Left kidney (tissue), 2 donors: ENCODE measurements around the gene GSTM4. TPM values are rescaled to one million over a fixed set of nuclear protein-coding genes. Genes with fewer than 3 reads are reported as not detected.
"Not testable (repeated sequence)": the region's sequence is repeated elsewhere in the genome, so short reads cannot be mapped to it uniquely, and the experiment has no call there.

Experiments used
- DNase-seq: peaks from one replicate; pipeline ENCODE4 v3.0.0-alpha.2; 2013
- polyA plus RNA-seq: library from polyadenylated mRNA; unstranded; fragments of 120-200 nt; gene quantifications from one replicate; pipeline ENCODE4 v1.2.1, GENCODE V29; 2013; ENCODE audit not compliant: insufficient read length

Gene GSTM4
- polyA plus RNA-seq, 1 donor = 73.1 TPM

DNA sequence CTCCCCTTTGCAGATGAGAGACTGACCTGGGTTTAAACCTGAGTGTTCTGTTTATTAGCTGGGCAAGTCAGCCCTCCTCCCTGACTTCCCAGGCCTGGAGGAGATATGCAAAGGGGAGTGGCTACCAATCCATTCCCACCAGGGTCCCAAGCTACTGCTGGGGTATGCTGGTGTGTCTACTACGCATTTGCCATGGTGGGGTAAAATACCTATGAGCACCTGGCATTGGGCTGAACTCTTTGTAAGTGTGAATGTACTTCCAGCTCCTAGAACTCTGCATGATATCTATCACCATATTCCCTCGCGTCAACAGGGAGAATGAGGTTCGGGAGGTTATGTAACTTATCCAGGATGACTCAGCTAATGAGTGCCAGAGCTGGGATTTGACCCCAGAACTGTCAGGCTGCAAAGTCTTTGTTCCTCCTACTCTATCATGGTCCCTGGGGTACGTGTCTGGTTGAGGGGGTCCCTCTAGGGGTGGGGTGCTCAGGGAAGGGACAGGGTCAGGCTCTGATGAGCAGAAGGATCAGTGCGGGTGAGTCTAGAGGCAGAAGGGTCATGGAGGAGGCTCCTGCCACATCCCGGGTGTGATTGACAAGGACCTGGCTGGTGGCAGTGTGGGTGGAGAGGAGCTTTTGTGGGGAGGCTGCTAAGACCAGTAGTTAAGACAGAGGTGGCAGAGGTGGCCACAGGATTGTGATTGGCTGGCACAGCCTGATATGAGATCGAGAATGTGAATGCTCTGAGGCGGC lies 19.5 kb upstream of the GSTM4 start:
- DNase-seq = no peak

DNA sequence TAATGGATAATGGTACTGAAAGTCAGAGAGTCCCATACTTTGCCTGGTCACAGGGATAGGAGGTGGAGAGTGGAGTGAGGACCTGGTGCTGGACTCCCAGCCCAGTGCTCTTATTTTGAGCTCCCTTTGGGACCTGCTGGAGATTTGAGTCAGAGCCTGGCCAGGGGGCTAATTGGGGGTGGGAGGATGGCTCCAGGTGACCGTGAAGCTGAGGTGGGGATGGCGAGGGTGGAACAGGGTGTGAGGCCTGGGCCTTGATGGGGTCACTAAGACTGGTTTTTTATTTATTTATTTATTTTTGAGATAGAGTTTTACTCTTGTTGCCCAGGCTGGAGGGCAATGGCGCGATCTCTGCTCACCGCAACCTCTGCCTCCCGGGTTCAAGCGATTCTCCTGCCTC lies 18.5 kb upstream of the GSTM4 start:
- DNase-seq = no peak

DNA sequence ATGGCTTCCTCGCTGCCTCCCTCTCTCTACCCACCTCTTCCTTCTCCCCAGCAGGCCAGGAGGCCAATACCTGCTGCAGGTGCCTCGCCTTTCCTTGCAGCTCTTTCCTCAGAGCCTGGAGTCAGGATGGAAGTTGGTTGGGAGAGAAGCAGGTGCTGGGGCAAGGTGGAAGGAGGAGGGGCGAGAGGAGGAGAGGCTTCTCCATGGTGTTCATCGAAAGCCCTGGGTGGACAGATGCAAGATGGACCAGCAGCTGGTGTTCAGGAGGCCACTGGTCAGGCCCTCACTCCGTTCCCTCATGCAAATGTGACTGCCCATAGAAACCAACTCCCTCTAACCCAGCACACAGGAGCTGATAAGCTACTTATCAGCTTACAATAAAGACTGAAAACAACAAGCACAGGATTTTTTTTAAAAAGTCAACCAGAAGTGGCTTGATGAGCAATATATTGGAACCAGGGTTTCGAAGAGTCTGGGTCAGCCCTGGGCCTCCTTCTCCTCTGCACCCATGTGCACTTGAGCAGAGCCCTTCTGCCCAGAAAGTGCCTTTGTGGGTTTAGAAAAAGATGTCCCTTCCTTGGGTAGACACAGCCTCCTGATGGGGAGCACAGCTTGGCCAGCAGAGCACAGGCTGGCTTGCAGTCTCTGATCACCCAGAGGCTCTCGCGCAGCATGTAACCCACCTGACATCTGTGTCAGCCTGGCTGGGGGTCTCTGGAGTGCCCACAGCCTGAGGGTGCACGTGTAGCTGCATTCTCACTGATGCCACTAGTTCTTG lies 16.6 kb upstream of the GSTM4 start:
- DNase-seq = no peak

DNA sequence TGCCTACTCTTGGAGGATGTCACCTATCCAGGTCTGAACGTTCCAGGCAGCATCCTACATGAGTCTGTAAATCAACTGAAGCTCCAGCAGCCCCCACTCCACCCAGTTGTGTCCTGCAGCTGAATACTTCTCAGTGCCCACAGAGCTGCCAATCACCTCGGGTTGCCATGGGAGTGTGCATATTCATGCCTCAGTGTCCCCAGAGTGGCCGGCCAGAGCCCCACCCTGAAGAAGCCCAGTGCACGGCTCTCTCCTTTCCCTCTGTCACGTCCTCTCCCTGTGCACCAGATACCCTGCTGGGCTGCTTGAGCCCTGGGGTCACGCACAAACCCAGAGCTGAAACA lies 16.1 kb upstream of the GSTM4 start:
- DNase-seq = no peak

DNA sequence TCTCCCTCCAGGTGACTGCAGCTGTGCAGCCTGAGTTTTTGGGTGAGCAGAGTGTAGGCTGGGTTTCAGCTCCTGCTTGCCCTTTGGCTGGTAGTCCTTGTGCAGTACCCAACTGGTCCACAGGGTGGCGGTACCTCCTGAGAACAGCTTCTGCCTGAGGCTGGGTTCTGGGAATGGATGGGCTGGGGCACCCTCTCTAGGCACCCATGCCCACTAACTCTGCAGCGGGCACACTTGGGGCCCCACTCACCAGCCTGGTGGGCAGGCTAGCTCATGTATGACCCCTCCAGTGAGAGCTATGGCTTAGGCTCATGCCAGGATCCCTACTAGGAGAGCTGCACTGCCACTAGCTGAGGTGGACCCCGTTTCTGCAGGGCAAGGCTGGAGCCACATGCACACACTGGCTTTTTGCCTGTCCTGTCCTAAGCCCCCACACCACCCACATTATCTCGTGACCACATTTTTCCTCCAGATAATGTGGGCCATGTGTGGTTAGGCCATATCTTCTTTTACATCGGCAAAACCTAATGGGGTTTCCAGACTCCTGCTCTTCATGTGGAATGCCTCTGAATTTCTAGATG lies 15.5 kb upstream of the GSTM4 start:
- DNase-seq = no peak

DNA sequence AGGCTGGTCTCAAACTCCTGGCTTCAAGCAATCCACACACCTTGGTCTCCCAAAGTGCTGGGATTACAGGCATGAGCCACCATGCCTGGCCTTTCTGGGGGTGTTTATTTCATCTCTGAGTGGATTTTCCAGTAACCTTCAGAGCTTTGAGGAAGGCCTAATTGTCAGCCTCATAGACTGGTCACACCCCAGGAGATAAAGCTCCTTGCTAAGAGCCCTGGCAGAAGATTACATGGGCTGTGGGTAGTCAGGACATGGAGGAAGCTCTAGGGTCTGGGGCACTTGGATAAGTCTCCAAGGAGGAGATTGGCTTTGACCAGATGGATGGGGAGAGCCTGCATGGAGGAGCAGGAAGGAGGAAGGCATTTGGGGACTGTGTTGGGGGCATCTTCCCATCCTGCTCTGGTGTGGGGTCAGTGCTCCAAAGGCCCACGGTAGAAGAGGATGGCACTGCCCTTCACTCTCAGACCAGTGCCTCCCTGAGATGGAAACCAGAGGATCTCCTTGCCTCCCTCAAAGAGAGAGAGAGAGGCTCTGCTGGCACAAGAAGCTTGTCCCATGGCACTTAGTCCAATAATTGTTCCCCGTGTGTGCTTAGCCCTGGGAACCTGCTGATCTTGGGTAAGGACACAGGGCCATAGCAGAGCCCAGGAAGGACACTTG lies 14.7 kb upstream of the GSTM4 start:
- no peak for DNase-seq

DNA sequence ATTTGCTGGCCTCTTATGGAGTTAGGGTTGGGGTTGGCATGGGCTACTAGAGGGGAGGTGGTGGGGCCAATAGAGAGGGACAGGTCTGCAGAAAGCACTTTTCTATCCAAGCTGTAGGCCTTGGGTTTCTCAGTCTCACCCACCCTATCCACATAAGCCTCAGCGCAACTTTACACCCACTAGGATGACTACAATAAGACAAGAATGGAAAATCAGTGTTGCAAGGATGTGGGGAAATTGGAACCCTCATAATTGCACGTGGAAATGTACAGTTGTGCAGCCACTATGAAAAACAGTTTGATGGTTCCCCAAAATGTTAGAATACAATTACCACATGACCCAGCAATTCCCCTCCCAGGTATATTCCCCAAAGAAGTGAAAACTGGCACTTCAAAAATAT lies 14.0 kb upstream of the GSTM4 start:
- no peak for DNase-seq

DNA sequence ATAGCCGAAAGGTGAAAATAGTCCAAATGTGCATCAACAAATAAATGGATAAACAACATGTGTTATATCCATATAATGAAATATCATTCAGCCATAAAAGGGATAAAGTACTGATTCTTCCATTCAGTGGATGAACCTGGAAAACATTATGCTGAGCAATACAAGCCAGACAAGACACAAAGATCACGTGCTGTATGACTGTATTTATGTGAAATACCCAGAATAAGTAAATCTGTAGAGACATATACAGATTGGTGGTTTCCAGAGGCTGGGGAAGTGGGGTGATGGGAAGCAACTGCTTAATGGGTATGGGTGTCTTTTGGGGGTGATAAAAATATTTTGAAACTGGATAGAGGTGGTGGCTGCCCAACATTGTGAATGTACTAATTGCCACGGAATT lies 13.3 kb upstream of the GSTM4 start:
- DNase-seq = no peak

DNA sequence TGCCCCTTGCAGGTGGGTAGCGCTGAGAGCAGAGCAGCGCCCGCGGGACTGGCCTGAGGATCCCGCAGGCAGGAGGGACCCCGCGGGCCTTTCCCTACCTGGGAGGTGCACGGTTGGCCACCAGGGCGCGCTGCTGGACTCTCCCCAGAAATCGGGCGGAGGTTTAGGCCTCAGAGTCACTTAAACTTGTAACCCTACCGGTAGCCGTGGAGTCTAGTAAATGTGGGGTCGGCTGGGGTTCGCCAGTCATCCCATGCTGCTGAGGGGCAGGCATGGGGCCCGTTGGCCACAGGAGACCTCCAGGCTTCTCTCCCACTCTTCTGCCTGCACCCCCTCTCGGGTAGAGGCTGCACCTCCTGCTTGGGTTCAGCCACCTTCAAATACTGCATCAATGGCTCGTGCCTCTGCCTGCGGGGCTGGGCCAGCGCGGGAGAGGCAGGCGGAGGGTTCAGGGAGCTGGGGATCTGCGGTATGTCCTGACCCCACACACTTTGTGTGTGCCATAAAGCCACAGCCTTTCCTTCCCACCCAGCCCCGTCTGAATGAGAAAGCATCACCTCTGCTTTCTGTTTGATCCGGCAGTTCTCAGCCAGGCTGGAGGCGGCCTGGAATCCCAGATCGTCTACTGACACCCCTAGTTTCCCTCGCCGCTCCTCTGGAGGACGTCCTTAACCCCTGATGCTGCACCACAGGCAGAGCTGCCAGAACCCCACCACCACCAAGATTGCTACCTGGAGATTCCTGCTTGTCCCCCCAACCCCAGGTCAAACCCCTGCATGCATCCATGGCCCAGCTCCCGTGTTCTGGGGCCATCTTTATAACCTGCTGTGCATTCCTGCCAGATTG lies 12.3 kb upstream of the GSTM4 start:
- DNase-seq = peak; percentile 73

DNA sequence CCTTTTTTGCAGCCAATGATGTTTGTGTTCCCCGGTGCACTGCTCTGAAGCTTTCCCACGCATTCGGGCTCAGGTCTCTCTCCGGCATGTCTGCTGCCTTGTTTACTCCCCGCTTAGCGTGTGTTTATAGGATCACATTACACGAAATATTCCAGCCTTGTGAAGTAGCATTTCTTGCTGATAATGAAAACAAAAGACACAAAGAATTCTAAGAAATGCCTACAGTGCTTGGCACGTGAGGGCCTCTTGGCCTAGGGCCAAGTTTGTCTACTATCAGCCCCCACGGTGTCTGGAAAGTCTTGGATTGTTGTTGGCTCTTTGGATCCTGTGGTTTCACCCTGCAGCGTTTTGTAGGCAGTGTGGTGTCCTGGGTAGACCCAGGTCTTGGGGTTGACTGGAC lies 11.2 kb upstream of the GSTM4 start:
- DNase-seq = no peak

DNA sequence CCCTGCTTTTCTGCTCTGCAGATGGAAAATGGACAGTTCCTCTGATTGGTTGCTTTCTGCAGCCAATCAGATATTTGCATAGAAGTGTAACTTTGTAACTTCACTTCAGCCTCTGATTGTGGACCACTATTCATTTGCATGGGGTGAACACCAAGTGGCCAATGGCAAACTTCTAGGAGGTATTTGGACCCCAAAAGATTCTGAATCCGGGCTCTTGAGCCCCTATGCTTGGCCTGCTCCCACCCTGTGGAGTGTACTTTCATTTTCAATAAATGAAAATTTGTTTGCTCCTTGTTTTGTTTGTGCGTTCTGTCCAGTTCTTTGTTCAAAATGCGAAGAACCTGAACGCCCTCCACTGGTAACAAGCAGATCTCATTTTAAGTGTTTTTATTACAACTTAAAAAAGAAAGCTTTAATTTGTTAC lies 6.4 kb upstream of the GSTM4 start:
- no peak for DNase-seq

DNA sequence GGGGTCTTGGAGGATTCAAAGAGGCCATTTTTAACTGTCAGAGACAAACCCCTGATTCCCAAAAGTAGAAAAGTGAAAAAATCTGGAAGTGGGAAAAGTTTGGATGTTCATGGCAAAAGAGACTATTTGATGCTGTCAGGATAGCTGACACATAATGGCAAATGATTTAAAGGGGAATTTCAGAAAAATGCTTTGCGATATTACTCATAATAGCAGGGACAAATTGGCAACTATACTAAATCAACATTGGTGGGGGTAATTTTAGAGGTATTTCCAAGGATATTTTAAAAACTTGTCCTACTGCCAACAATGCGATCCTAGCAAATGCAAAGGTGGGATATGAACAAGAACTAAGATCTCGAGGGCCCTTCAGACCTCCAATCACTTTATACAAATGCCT lies 5.3 kb upstream of the GSTM4 start:
- no peak for DNase-seq

DNA sequence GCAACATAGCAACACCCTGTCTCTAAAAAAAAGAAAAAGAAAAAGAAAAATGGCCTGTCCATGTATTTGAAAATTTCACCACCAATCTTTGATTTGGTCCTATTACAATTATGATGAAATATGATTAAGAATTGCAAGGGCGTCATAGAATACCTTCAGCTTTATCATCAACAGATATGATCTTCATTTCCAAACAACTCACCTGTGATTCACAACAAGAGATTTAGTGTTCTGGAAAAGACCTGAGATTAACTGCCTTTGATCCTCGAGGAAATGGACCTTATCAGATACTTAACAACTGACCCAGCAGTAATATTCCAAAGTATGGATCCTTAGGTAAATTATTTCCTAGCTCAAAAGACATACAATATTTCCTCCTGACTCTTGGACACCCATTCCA lies 3.5 kb upstream of the GSTM4 start:
- DNase-seq = no peak

DNA sequence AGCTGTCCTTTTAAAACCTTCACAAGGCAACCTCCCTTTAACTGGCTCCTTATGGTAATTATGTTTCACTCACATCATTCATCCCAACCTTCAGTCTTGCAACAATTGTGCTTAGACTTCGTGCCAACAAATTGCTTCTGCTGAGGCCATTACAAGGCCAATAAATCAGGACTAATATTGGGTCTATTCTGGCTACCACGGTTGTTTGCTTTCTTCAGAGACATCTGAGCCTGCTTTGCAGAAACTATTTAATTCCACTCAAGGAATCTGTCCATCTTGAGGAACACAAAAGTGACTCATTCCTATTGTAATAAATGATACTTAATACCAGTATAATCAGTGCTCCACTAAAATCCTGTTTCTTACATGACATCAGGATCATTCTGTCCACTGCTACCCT lies 2.6 kb upstream of the GSTM4 start:
- no peak for DNase-seq

DNA sequence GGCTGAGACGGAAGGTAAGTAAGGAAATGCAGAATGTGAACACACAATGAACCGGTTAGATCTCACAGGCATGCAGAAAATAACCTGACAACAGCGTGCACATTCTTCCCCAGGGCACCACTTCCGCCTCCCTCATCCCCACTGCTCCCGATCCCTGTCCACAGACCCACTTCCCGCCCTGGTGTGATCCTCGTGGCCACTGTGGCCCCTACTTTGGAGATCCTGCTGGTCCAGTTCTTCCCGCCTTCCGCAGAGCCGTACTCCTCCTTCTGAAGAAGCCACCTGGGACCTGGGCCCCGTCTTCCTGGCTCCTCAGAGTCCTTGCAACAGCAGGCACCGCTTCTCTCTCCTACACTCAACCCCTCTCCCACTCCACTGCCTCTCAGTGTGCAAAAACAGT lies 1.4 kb upstream of the GSTM4 start:
- no peak for DNase-seq

DNA sequence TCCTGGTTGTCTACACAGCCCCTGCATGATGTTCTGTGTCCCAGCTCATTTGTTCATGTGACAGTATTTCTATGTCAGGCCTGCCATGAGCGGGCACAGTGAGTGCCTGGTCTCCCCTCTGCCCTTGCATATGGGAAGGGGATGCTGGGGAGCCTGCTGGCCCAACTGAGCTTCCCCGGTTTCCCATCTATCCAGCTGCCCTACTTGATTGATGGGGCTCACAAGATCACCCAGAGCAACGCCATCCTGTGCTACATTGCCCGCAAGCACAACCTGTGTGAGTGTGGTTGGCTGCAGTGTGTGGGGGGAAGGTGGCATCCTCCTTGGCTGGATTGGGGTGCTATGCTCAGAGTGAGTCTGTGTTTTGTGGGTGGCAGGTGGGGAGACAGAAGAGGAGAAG lies 1.5 kb downstream of the GSTM4 start:
- no peak for DNase-seq

DNA sequence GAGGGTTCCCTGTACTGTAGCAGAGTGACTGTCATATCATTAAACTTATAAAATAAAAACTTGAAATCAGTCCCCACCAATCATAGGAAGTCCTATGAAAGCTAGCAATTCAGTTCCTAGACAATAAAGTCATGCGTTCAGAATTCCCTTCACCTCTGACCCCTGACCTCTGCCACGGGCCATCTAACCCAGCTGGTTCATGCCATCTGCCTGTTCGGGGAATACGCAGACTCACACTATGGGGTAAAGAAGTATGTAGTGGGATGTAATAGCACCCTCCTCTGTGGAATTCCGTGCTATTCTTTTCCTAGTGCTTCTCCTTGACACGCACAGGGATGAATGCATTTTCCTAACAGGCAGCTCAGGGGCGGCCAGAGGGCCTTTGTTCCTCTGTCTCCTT lies 2.1 kb downstream of the GSTM4 start:
- DNase-seq = no peak

DNA sequence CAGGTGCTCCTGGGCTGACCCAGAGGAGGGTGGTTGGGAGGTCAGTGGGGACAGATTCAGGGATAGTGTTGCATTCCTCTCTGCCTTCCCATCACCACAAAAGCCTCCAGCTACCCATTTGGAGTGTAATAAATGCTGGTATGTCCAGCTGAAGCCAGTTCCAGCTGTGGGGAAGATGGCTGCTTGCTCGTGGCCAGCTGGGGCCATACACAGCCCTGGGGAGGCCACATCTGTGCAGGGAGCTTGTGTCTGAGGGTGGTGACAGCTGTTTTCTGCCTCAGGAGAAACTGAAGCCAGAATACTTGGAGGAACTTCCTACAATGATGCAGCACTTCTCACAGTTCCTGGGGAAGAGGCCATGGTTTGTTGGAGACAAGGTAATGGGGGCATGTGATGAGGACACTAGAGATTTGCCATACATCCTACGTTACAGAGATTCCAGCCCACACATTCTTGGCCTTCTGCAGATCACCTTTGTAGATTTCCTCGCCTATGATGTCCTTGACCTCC lies 2.7 kb downstream of the GSTM4 start:
- no peak for DNase-seq

DNA sequence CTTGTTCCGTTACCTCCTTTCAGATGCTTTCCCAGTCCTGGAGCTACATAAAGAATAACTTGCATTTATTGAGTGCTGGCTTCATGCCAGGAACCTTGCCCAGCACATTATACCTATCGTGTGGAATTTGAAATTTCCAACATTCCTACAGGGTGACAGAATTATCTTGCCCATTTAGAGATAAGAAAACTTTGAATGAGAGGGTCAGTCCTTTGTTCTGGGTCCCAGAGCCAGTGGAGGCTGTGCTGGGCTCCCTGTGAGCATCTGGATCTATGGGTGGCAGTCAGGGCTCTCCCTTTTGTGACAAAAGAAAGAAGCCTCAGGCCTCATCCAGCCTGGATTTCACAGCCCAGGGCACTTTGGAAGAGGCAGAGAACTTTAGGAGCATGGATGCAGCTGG lies 3.2 kb downstream of the GSTM4 start:
- no peak for DNase-seq

DNA sequence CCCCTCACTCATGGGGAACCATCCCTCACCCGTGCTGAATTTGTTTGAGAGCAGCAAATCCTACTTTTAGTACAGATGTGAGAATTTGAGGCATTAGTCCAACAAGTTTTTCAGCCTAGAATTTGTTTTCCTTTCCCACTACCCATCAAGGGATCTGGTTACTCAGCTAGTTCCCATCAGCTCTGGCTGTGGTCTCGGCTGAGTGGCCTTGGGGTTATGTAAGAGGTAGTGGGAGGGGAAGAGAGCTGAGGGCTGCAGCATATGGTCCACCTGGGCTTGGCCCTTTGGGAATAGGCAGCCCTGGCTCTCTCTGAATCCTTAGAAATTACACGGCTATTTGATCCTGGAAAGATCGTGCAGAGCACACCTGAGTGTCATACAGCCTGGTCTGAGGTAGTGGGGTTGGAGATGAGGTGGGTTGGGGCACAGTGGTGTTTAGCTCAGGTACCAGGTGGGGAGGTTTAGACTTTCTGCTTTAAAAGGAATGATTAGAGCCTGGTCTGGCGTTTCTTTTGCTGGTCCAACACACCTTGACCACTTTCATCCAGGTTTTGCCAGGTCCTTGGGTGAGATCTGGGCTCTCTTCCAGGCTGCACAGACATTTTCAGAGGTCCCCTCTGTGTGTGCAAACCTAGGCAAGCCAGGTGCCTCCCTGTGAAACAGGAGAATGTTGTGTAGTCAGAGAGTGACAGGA lies 4.2 kb downstream of the GSTM4 start:
- peak; percentile 81 for DNase-seq

DNA sequence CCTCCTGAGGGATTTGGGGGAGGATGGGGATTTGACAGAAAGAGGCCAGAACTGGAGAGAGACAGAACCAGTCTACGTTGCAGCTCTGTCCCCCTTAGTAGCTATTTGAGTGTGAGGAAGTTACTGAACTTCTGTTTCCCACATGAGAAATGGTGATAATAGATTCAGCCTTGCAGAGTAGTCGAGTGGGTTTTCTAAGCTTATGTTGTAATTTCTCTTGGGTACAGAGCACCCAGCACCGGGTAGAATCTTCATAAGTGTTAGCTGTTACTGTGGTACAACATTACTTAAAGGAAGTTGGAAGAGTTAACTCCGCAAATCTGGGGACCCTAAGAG lies 4.8 kb downstream of the GSTM4 start:
- not testable (repeated sequence) for DNase-seq
